ENCODE data around the gene JAG1.

JAG1 gene

GRCh38 chr20:10659651-10660601 lies 13.9 kb downstream of the JAG1 start:
- no peak overlapping the region for H3K4me2 ChIP-seq (ENCODE audit: low read length)
- no peak for TF ChIP-seq CTCF (IDR thresholded peaks at IDR 0.05; ENCODE audit: low read depth, low read length)
- no peak for TF ChIP-seq EZH2phosphoT487 (IDR thresholded peaks at IDR 0.05; ENCODE audit: low read depth)
- H3K4me3 ChIP-seq (ENCODE audit: low read length): no peak overlapping the region
- no peaks in the 10 kb centered on the region for H3K79me2 ChIP-seq (ENCODE audit: low read length)
- H3K36me3 ChIP-seq (replicated peaks; ENCODE audit: low read depth, low read length): no peaks in the 10 kb centered on the region
- H2AFZ ChIP-seq (ENCODE audit: low read depth, low read length): no peak overlapping the region
- H4K20me1 ChIP-seq (ENCODE audit: insufficient read depth, low read length): 0 out of 2 replicates have a peak, but pooled peaks cover 8% of the 10 kb centered on the region
- H3K9me3 ChIP-seq (ENCODE audit: insufficient read depth, low read length): no peaks in the 10 kb centered on the region
- H3K27ac ChIP-seq (ENCODE audit: low read length): no peak overlapping the region
- peaks cover 14% of the 10 kb centered on the region for H3K4me1 ChIP-seq (ENCODE audit: low read length)
- no peak overlapping the region for H3K9ac ChIP-seq (ENCODE audit: low read length)
- H3K27me3 ChIP-seq (ENCODE audit: low read depth, low read length): peaks cover 62% of the 10 kb centered on the region

- no peak overlapping the region for H3K27ac ChIP-seq (ENCODE audit: low read length)
- no peak overlapping the region for H2AFZ ChIP-seq (ENCODE audit: low read depth, low read length)
- H3K9me3 ChIP-seq (ENCODE audit: insufficient read depth, low read length): no peaks in the 10 kb centered on the region
- H3K27me3 ChIP-seq (ENCODE audit: low read depth, low read length): peaks cover 58% of the 10 kb centered on the region
- H3K4me1 ChIP-seq (ENCODE audit: low read length): peaks cover 20% of the 10 kb centered on the region
- H3K4me3 ChIP-seq (ENCODE audit: low read length): no peak overlapping the region
- TF ChIP-seq CTCF (IDR thresholded peaks at IDR 0.05; ENCODE audit: low read depth, low read length): no peak
- H4K20me1 ChIP-seq (ENCODE audit: insufficient read depth, low read length): 0 out of 2 replicates have a peak, but pooled peaks cover 8% of the 10 kb centered on the region
- no peaks in the 10 kb centered on the region for H3K36me3 ChIP-seq (replicated peaks; ENCODE audit: low read depth, low read length)
- H3K9ac ChIP-seq (ENCODE audit: low read length): no peak overlapping the region
- no peak overlapping the region for H3K4me2 ChIP-seq (ENCODE audit: low read length)
- no peaks in the 10 kb centered on the region for H3K79me2 ChIP-seq (ENCODE audit: low read length)
These were observed 14.7 kb downstream of the JAG1 start for GRCh38 chr20:10658876-10659632.

GRCh38 chr20:10658051-10658823 lies 15.6 kb downstream of the JAG1 start:
- H3K27me3 ChIP-seq (ENCODE audit: low read depth, low read length): peaks cover 49% of the 10 kb centered on the region
- H3K79me2 ChIP-seq (ENCODE audit: low read length): no peaks in the 10 kb centered on the region
- H3K4me3 ChIP-seq (ENCODE audit: low read length): no peak overlapping the region
- TF ChIP-seq CTCF (IDR thresholded peaks at IDR 0.05; ENCODE audit: low read depth, low read length) (no peak), EZH2phosphoT487 (IDR thresholded peaks at IDR 0.05; ENCODE audit: low read depth) (no peak)
- H3K36me3 ChIP-seq (replicated peaks; ENCODE audit: low read depth, low read length): no peaks in the 10 kb centered on the region
- H3K27ac ChIP-seq (ENCODE audit: low read length): no peak overlapping the region
- H2AFZ ChIP-seq (ENCODE audit: low read depth, low read length): no peak overlapping the region
- 0 out of 2 replicates have a peak, but pooled peaks cover 8% of the 10 kb centered on the region for H4K20me1 ChIP-seq (ENCODE audit: insufficient read depth, low read length)
- peaks cover 15% of the 10 kb centered on the region for H3K4me1 ChIP-seq (ENCODE audit: low read length)
- H3K4me2 ChIP-seq (ENCODE audit: low read length): no peak overlapping the region
- no peaks in the 10 kb centered on the region for H3K9me3 ChIP-seq (ENCODE audit: insufficient read depth, low read length)
- H3K9ac ChIP-seq (ENCODE audit: low read length): no peak overlapping the region
